Measurements from ENCODE around the gene CARMIL1. TPM values are rescaled to one million over a fixed set of nuclear protein-coding genes. Genes with fewer than 3 reads are reported as not detected.

The CARMIL1 gene
- total and polyA plus RNA-seq, 2 donors from 2014 or later = 22.3 to 51.1 TPM

- no peak for TF ChIP-seq CTCF (IDR thresholded peaks at IDR 0.05; ENCODE audit: borderline replicate concordance, extremely low read depth, insufficient read depth)
- no peak overlapping the region for H3K27ac ChIP-seq (ENCODE audit: low read depth in 2 of 2, low read length in 2 of 2)
- FAIRE-seq (no peak), DNase-seq (no peak)
- H3K4me3 ChIP-seq (ENCODE audit: low read length in 3 of 3) = no peak overlapping the region
- intact Hi-C loops (cut with DNase I) = no loop called here
- no peaks in the 10 kb centered on the region for H3K27me3 ChIP-seq (ENCODE audit: control insufficient read depth, insufficient read depth, low read length)
- no peaks in the 10 kb centered on the region for H3K4me1 ChIP-seq (ENCODE audit: control insufficient read depth in 2 of 3, insufficient read depth in 2 of 3, low read depth in 1 of 3, low read length in 3 of 3)
- H3K36me3 ChIP-seq (ENCODE audit: control insufficient read depth in 2 of 3, insufficient read depth in 3 of 3, low read length in 3 of 3) = no peaks in the 10 kb centered on the region
- H3K9me3 ChIP-seq (ENCODE audit: control insufficient read depth in 2 of 3, insufficient read depth in 1 of 3, low read length in 3 of 3) = no peaks in the 10 kb centered on the region
- H3K9ac ChIP-seq (ENCODE audit: low read length in 3 of 3) = no peak overlapping the region
Measured at GRCh38 chr6:25548451-25548850, 269.3 kb downstream of the CARMIL1 start.

- Histone ChIP-seq H3K4me1 (ENCODE audit: control insufficient read depth in 2 of 3, insufficient read depth in 2 of 3, low read depth in 1 of 3, low read length in 3 of 3) (no peaks in the 10 kb centered on the region), H3K27ac (ENCODE audit: low read depth in 2 of 2, low read length in 2 of 2) (no peak overlapping the region), H3K9ac (ENCODE audit: low read length in 3 of 3) (no peak overlapping the region), H3K36me3 (ENCODE audit: control insufficient read depth in 2 of 3, insufficient read depth in 3 of 3, low read length in 3 of 3) (no peaks in the 10 kb centered on the region), H3K9me3 (ENCODE audit: control insufficient read depth in 2 of 3, insufficient read depth in 1 of 3, low read length in 3 of 3) (no peaks in the 10 kb centered on the region), H3K27me3 (ENCODE audit: control insufficient read depth, insufficient read depth, low read length) (no peaks in the 10 kb centered on the region), H3K4me3 (ENCODE audit: low read length in 3 of 3) (no peak overlapping the region)
- DNase-seq (no peak), FAIRE-seq (no peak)
- intact Hi-C loops (cut with DNase I) = no loop called here
- TF ChIP-seq CTCF (IDR thresholded peaks at IDR 0.05; ENCODE audit: borderline replicate concordance, extremely low read depth, insufficient read depth) = no peak
Measured at GRCh38 chr6:25550631-25551030, 271.5 kb downstream of the CARMIL1 start.

- intact Hi-C loops (cut with DNase I) = no loop called here
Measured at GRCh38 chr6:25553502-25553901, 274.3 kb downstream of the CARMIL1 start.

More at GRCh38 chr6:25553502-25553901, 274.3 kb downstream of the CARMIL1 start:
- Histone ChIP-seq H3K4me3 (ENCODE audit: low read length in 3 of 3) (no peak overlapping the region), H3K4me1 (ENCODE audit: control insufficient read depth in 2 of 3, insufficient read depth in 2 of 3, low read depth in 1 of 3, low read length in 3 of 3) (no peaks in the 10 kb centered on the region), H3K27me3 (ENCODE audit: control insufficient read depth, insufficient read depth, low read length) (no peaks in the 10 kb centered on the region), H3K9ac (ENCODE audit: low read length in 3 of 3) (no peak overlapping the region), H3K36me3 (ENCODE audit: control insufficient read depth in 2 of 3, insufficient read depth in 3 of 3, low read length in 3 of 3) (no peaks in the 10 kb centered on the region), H3K9me3 (ENCODE audit: control insufficient read depth in 2 of 3, insufficient read depth in 1 of 3, low read length in 3 of 3) (no peaks in the 10 kb centered on the region), H3K27ac (ENCODE audit: low read depth in 2 of 2, low read length in 2 of 2) (no peak overlapping the region)
- no peak for FAIRE-seq
- no peak for DNase-seq
- TF ChIP-seq CTCF (IDR thresholded peaks at IDR 0.05; ENCODE audit: borderline replicate concordance, extremely low read depth, insufficient read depth) = no peak

All from kidney (tissue), 14 donors.